HG02870 (cell line): Measurements from ENCODE around the gene ENPP7.

ENCODE experiments used
- ATAC-seq: cut with Tn5 transposase; IDR thresholded peaks from one replicate; pipeline ENCODE4 v1.9.1; 2021; ENCODE audit warnings: mild to moderate bottlenecking, moderate library complexity; ENCODE audit not compliant: unreplicated experiment

The ENPP7 gene

GRCh38 chr17:79789943-79790804, 59.4 kb downstream of the ENPP7 start:
- ATAC-seq: no peak

GRCh38 chr17:79790805-79791734, 60.3 kb downstream of the ENPP7 start:
- ATAC-seq: no peak

GRCh38 chr17:79791735-79792161, 61.0 kb downstream of the ENPP7 start:
- ATAC-seq: no peak
